Brain microvascular endothelial cell (primary cell): ENCODE measurements around the gene SEC24A.

ENCODE experiments used
- DNase-seq: peaks from one replicate; pipeline ENCODE4 v3.0.0-alpha.2; 2020
- H3K27ac ChIP-seq: fragments of 250-450 bp; sonication (Bioruptor Pico); 2 replicates; pipeline ENCODE4 v1.5.1; 2020; ENCODE audit warnings: mild to moderate bottlenecking, moderate library complexity
- H3K27me3 ChIP-seq: fragments of 250-450 bp; sonication (Bioruptor Pico); replicated peaks from 2 replicates; pipeline ENCODE4 v1.5.1; 2020; ENCODE audit warnings: mild to moderate bottlenecking
- H3K36me3 ChIP-seq: fragments of 250-450 bp; sonication (Bioruptor Pico); replicated peaks from 2 replicates; pipeline ENCODE4 v1.5.1; 2020; ENCODE audit warnings: mild to moderate bottlenecking
- H3K4me3 ChIP-seq: 2 replicates; pipeline ENCODE4 v1.5.1; 2011; ENCODE audit warnings: low read depth, mild to moderate bottlenecking, control low read depth, low read length, moderate library complexity
- CTCF ChIP-seq: IDR thresholded peaks from 2 replicates; pipeline ENCODE4 v1.5.1; 2011; ENCODE audit warnings: low read depth, mild to moderate bottlenecking, moderate library complexity, low read length, control low read depth, inconsistent platforms; ENCODE audit errors: missing control alignments
- in situ Hi-C: cut with HindIII; loops from 2 replicates; pipeline ENCODE4 v1.10.0; 2017; ENCODE audit warnings: low sequenced_read_pairs, low pct_ligation_motif_present

SEC24A gene

DNA sequence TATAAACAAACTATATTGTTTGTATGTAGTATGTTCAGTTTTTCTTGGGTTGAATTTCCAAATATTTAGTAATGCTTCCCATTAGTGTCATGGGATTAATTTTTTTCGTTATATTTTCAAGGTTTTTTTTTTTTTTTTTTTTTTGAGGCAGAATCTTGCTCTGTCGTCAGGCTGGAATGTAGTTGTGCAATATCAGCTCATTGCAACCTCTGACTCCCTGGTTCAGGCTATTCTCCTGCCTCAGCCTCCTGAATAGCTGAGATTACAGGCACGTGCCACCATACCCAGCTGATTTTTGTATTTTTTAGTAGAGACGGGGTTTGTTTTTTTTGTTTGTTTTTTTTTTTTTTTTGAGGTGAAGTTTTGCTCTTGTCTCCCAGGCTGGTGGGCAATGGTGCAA, 120.6 kb downstream of the SEC24A start:
- H3K4me3 ChIP-seq, result no peak overlapping the region
- no peak overlapping the region for H3K27ac ChIP-seq
- no peak for TF ChIP-seq CTCF
- in situ Hi-C loops, result no loop called here
- DNase-seq, result peak; percentile 40
- H3K27me3 ChIP-seq, result no peaks in the 10 kb centered on the region
- H3K36me3 ChIP-seq, result peaks cover 57% of the 10 kb centered on the region

GRCh38 chr5:134772461-134773125, 124.0 kb downstream of the SEC24A start:
- Histone ChIP-seq H3K27ac (no peak overlapping the region), H3K4me3 (no peak overlapping the region), H3K36me3 (peaks cover 64% of the 10 kb centered on the region), H3K27me3 (no peaks in the 10 kb centered on the region)
- no peak for DNase-seq
- in situ Hi-C loops, result no loop called here
- TF ChIP-seq CTCF, result no peak

GRCh38 chr5:134777366-134777765, 128.8 kb downstream of the SEC24A start:
- TF ChIP-seq CTCF, result no peak
- Histone ChIP-seq H3K27ac (no peak overlapping the region), H3K27me3 (no peaks in the 10 kb centered on the region), H3K4me3 (no peak overlapping the region), H3K36me3 (peaks cover 68% of the 10 kb centered on the region)
- DNase-seq, result no peak
- in situ Hi-C loops, result no loop called here
